NOMO-1 treated with DMSO at 0.1 percent for 48 hours (cell line): Measurements from ENCODE around the gene PDE1C.

Source experiments
- DNase-seq: peaks from one replicate; lab custom pipeline; 2025; ENCODE audit not compliant: unreplicated experiment; lab: John Stamatoyannopoulos, UW

The PDE1C gene

GRCh38 chr7:32075612-32076011, 5.4 kb upstream of the PDE1C start:
- no peak for DNase-seq

- DNase-seq = no peak
These were observed 4.8 kb upstream of the PDE1C start for GRCh38 chr7:32074787-32075585.

- DNase-seq = no peak
These were observed 3.3 kb upstream of the PDE1C start for GRCh38 chr7:32073533-32073932.

- DNase-seq = no peak
These were observed 2.2 kb upstream of the PDE1C start for GRCh38 chr7:32072397-32072796.

- DNase-seq = no peak
These were observed 1.4 kb upstream of the PDE1C start for GRCh38 chr7:32071466-32072091.

GRCh38 chr7:32070051-32070405, 179 bp downstream of the PDE1C start:
- no peak for DNase-seq

GRCh38 chr7:32069116-32069650, 1.0 kb downstream of the PDE1C start:
- DNase-seq = no peak

GRCh38 chr7:32068411-32069101, 1.7 kb downstream of the PDE1C start:
- no peak for DNase-seq

DNA sequence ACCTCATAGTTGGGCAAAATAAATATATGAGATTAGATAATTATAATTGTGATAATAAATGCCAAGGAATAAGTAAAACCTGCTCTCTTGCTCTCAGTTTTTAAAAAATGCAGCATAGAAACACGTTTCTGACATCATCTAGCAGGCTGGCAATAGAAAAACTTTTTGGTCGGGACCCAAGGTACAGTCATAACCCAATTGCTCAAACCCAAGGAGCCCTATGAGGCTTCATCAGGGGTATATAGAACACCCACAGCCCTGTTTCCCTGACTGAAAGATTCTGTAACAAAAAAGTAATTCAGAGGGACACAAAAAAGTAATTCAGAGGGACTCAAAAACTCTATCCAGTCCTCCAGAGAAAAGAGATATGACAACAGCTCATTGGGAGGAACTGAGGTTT, 3.8 kb downstream of the PDE1C start:
- no peak for DNase-seq

- no peak for DNase-seq
These were observed 6.6 kb downstream of the PDE1C start for GRCh38 chr7:32063614-32064013.

DNA sequence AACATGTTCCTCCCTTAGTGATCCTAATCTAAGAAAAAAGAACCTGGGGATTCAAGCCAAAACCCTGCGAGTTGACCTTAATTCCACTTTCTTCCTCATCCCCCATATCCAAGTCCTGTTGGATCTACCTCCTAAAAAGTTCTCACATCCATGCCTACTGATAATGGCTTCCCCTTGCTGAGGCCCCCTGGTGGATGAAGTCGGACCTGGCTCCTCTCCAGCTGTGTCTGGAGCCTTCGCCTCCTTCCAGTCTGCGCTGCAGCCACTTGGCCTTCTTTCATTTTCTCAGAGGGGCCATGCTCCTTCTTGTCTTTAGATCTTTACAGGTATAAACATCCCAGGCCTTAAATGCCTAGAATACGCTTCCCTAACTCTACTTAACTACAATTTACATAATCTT, 8.1 kb downstream of the PDE1C start:
- DNase-seq = peak; percentile 27

- DNase-seq = no peak
These were observed 8.9 kb downstream of the PDE1C start for GRCh38 chr7:32061346-32061745.

DNA sequence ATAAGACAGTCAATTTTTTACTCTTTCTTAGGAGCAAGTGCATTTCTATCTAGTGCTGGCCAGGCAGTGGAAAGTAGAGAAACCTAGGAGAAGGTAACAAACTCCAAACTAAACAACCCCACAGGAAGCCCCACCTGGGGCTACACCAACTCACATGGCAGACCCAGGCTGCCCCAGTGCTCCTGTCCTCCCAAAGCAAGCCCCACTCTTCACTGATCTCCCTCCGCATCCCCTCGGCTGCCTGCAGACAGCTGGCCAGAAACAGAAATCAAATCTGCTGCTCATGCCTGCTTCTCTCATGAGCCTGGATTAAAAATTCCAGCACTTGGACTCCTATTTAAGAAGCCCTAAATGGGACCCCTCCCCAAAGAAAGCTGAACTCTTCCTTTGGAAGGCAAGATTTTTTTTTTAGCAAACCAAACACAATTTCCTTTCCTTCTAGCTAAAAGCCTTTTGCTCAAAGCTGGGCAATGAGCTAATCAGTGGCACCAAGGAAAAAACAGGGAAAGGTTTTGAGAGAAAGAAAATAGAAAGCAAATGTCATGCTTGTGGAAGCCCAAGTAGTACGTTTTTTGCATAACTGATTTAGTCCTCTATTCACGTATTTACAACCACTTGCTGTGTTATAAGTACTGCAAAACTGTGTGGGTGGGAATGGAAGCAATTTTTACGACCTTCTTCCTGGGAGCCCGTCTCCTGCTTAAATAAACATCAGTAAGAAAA, 10.8 kb downstream of the PDE1C start:
- DNase-seq = no peak

- no peak for DNase-seq
These were observed 12.2 kb downstream of the PDE1C start for GRCh38 chr7:32058002-32058401.

DNA sequence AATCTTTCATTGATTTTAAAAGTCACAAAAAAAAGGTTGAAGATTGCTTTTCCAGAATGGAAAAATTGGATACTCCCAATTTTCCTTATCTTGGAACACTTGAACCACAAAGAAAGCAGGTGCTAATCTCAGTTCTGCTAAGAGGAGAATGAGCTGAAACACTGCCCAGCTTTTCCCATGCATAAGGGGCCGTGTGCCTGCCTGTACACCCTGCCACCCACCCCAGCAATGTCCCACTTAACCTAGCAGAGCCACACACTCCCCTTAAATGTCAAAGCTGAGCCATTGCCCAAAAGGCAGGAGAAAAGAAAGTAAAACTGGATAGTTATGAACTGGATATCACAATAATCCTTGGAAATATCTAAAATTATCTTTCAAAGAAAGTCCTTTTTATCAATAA, 13.4 kb downstream of the PDE1C start:
- DNase-seq = no peak

- DNase-seq = no peak
These were observed 17.0 kb downstream of the PDE1C start for GRCh38 chr7:32053204-32053603.

GRCh38 chr7:32051128-32051527, 19.1 kb downstream of the PDE1C start:
- DNase-seq = no peak

DNA sequence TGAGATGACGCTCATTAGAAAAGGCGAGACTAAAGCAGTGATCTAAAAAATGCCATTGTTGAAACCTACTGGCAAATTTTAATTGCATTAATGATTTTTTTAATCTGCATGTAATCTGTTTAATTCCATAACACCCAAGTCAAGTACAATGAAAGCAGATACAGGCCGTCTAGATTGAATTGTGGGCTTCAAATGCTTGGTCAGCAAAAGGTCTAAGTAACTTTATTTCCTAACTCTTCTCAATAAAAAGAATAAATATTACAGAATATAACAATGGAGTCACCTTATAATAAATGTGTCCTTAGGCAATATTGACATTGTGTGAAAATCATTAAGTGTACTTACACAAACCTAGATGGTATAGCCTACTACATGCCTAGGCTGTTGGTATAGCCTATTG, 20.6 kb downstream of the PDE1C start:
- DNase-seq = no peak

DNA sequence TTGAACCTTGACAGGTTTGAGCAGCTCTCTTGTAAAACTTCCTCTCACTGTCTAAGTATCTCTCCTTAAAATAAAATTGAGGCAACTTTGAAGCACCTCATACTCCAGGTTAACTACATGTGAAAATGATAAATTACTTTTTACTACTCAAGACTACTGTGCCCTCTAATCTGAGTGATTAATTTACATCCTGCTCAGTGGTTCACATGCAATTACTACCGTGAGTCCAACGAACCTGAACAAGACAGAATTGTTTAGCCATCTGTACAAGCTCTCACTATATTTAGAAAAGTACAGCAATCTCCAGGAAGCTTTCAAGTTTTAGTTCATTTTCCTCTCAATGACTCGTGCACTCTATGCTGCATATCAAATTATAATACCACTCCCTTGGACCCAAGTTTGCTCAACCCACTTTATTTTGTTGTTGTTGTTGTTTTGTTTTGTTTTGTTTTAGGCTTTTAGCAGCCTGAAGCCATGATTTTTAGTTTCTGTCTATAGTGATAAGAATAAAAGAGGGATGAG, 21.2 kb downstream of the PDE1C start:
- peak; percentile 23 for DNase-seq

- DNase-seq = no peak
These were observed 22.4 kb downstream of the PDE1C start for GRCh38 chr7:32047801-32048200.

- DNase-seq = peak; percentile 88
These were observed 23.1 kb downstream of the PDE1C start for GRCh38 chr7:32047075-32047474.
